ENCODE data around the gene CNMD.

Gene CNMD

GRCh38 chr13:52784591-52785340 lies 45.1 kb upstream of the CNMD start:
- H3K27ac ChIP-seq, result no peak overlapping the region
- no peak for TF ChIP-seq CTCF (IDR thresholded peaks at IDR 0.05)
- intact Hi-C loops (cut with DNase I; ENCODE audit: low total_unique reads), result no loop called here
- no peak for DNase-seq
- peaks cover 0 to 3% of the 10 kb centered on the region in 2 donors for H3K27me3 ChIP-seq
- H3K9me3 ChIP-seq, result no peaks in the 10 kb centered on the region
- no peaks in the 10 kb centered on the region for H3K4me1 ChIP-seq
- H3K4me3 ChIP-seq, result no peak overlapping the region
- H3K36me3 ChIP-seq, result no peaks in the 10 kb centered on the region

DNA sequence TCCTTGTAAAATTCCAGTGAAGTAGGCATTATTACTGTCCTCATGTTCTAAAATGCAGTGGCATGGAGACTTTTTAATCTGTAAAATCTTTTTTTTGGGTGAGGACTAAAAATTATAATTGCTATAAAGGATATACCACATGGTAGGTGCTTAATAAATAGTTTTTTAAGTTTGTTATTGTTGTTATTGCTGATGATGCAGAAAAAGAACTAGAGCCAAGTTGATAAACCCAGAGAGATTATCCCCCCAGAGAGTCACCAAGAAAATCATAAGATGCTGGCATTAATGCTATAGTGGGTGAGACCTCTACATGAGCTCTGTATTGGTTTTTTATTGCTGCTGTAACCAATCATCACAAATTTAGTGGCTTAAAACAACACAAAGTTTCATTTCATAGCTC lies 44.3 kb upstream of the CNMD start:
- no peaks in the 10 kb centered on the region for H3K9me3 ChIP-seq
- H3K27me3 ChIP-seq, result peaks cover 0 to 3% of the 10 kb centered on the region in 2 donors
- no peak for DNase-seq
- H3K36me3 ChIP-seq, result no peaks in the 10 kb centered on the region
- no peak overlapping the region for H3K4me3 ChIP-seq
- no peak for TF ChIP-seq CTCF (IDR thresholded peaks at IDR 0.05)
- no peak overlapping the region for H3K27ac ChIP-seq
- no peaks in the 10 kb centered on the region for H3K4me1 ChIP-seq
- intact Hi-C loops (cut with DNase I; ENCODE audit: low total_unique reads), result no loop called here

GRCh38 chr13:52782471-52783448 lies 43.1 kb upstream of the CNMD start:
- Histone ChIP-seq H3K4me3 (no peak overlapping the region), H3K27me3 (peaks cover 0 to 5% of the 10 kb centered on the region in 2 donors), H3K9me3 (no peaks in the 10 kb centered on the region), H3K27ac (no peak overlapping the region), H3K36me3 (no peaks in the 10 kb centered on the region), H3K4me1 (no peaks in the 10 kb centered on the region)
- intact Hi-C loops (cut with DNase I; ENCODE audit: low total_unique reads), result no loop called here
- no peak for DNase-seq
- no peak for TF ChIP-seq CTCF (IDR thresholded peaks at IDR 0.05)

DNA sequence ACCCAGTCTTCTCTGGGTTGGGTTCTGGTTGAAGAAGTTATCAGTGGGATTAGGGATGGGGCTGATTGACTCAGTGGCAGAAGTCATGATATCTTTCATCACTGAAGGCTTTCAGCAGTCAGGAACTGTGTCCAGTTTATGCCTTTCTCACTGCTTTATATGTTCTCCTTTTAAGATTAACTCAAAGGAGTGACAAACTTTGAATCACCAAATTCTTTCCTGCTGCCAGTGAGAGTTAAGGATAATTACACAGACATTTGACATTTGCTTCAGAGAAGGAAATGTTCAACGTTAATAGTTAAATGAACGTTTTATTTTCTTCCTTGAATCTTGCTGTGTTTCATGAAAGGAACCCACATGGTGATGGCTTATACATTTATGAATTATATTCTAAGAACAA lies 41.0 kb upstream of the CNMD start:
- H3K9me3 ChIP-seq, result no peaks in the 10 kb centered on the region
- no peak overlapping the region for H3K27ac ChIP-seq
- no peak for DNase-seq
- no peak overlapping the region for H3K4me3 ChIP-seq
- H3K4me1 ChIP-seq, result no peaks in the 10 kb centered on the region
- H3K36me3 ChIP-seq, result no peaks in the 10 kb centered on the region
- no peak for TF ChIP-seq CTCF (IDR thresholded peaks at IDR 0.05)
- intact Hi-C loops (cut with DNase I; ENCODE audit: low total_unique reads), result no loop called here
- peaks cover 0 to 8% of the 10 kb centered on the region in 2 donors for H3K27me3 ChIP-seq

GRCh38 chr13:52780092-52780491 lies 40.5 kb upstream of the CNMD start:
- TF ChIP-seq CTCF (IDR thresholded peaks at IDR 0.05), result no peak

More at GRCh38 chr13:52780092-52780491, 40.5 kb upstream of the CNMD start:
- H3K27ac ChIP-seq, result no peak overlapping the region
- no peak overlapping the region for H3K4me3 ChIP-seq
- H3K4me1 ChIP-seq, result no peaks in the 10 kb centered on the region
- H3K9me3 ChIP-seq, result no peaks in the 10 kb centered on the region
- peaks cover 0 to 8% of the 10 kb centered on the region in 2 donors for H3K27me3 ChIP-seq
- intact Hi-C loops (cut with DNase I; ENCODE audit: low total_unique reads), result no loop called here
- DNase-seq, result no peak
- no peaks in the 10 kb centered on the region for H3K36me3 ChIP-seq
